ENCODE results near the gene ZNF628.

ZNF628 gene

DNA sequence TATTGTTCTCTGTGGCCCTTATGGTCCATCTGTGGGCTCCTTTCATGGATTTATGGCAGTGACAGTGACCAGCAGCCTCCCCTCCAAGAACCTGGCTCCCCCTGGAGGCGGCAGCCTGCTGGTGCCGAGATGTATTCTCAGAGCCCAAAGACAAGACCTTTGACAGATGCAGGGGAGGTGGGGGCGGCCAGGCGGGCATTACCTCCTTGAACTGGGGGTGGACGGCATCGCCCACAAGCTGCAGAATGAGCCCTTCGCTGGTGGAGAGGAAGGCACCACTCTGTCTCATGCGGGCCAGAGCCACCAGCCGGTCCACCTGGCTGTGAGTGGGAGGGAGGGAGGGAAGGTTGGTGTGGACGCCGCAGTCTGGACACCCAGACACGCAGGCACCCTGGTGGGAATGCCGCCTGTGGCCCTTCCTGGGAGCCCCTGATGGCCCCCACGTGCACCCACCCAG, 21.6 kb upstream of the ZNF628 start:
- no peak overlapping the region for H4K91ac ChIP-seq (ENCODE audit: low read depth, low read length)
- no peak overlapping the region for H2BK5ac ChIP-seq (ENCODE audit: low read depth, low read length, poor library complexity)
- H3K23ac ChIP-seq (ENCODE audit: low read length), result no peak overlapping the region
- no peak overlapping the region for H2BK12ac ChIP-seq (ENCODE audit: low read length)
- WGBS (ENCODE audit: extremely low coverage, insufficient coverage, insufficient read length), result no CpG with 5 or more reads among the region's 14 CpGs
- H3K9ac ChIP-seq (ENCODE audit: low read length), result no peak overlapping the region
- H2BK120ac ChIP-seq (ENCODE audit: insufficient read depth, low read length, poor library complexity), result no peak overlapping the region
- no peak overlapping the region for H3K4ac ChIP-seq (ENCODE audit: low read depth, low read length)
- no peaks in the 10 kb centered on the region for H3K79me2 ChIP-seq (ENCODE audit: control insufficient read depth, insufficient read depth, low read length, poor library complexity)
- H3K79me1 ChIP-seq (ENCODE audit: low read length), result no peaks in the 10 kb centered on the region
- peaks cover 0 to 5% of the 10 kb centered on the region in 2 experiments for H3K36me3 ChIP-seq (ENCODE audit: control insufficient read depth in 1 of 2, insufficient read depth in 2 of 2, low read length in 2 of 2)
- no peak overlapping the region for H3K4me3 ChIP-seq (ENCODE audit: low read depth, low read length)
- H3K18ac ChIP-seq (ENCODE audit: low read length), result no peak overlapping the region
- H3K14ac ChIP-seq (ENCODE audit: low read length), result no peak overlapping the region
- DNase-seq, result peak; percentile 34 to 47
- no peak overlapping the region for H2AK5ac ChIP-seq (ENCODE audit: low read length)
- no peak overlapping the region for H4K8ac ChIP-seq (ENCODE audit: low read depth, low read length)
- peaks cover 4% of the 10 kb centered on the region for H3K9me3 ChIP-seq (ENCODE audit: insufficient read depth, low read depth, low read length)
- H3K4me2 ChIP-seq (ENCODE audit: low read length), result no peak overlapping the region
- no peak overlapping the region for H2AFZ ChIP-seq (ENCODE audit: insufficient read depth, low read length, poor library complexity)
- H3K27me3 ChIP-seq (ENCODE audit: insufficient read depth, low read length), result peaks cover 24% of the 10 kb centered on the region
- peaks cover 0 to 3% of the 10 kb centered on the region in 2 experiments for H3K4me1 ChIP-seq (ENCODE audit: control insufficient read depth in 1 of 2, insufficient read depth in 2 of 2, low read length in 2 of 2)
- no peak overlapping the region for H4K12ac ChIP-seq (ENCODE audit: low read depth, low read length)
- H3K27ac ChIP-seq (ENCODE audit: low read depth, low read length), result no peak overlapping the region

DNA sequence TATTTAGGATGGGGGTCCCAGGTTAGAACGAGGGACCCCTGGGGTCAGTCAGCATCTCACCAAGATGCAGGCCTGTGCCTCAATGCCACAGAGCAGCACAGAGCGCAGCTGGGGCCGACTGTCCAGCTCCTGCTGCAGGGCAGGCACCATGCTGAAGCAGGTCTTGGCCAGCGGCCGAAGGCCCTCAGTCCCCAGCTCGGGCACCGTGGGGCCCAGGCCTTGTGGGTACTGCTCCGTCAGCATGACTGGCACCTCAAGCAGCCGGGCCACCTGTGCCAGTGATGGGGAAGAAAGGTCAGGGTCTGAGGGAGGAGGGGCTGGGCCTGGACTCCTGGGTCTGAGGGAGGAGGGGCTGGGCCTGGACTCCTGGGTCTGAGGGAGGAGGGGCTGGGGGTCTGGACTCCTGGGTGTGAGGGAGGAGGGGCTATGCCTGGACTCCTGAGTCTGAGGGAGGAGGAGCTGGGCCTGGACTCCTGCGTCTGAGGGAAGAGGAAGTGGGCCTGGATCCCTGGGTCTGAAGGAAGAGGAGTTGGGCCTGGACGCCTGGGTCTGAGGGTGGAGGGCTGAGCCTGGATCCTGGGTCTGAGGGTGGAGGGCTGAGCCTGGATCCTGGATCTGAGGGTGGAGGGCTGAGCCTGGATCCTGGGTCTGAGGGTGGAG, 20.7 kb upstream of the ZNF628 start:
- H3K27ac ChIP-seq (ENCODE audit: low read depth, low read length), result no peak overlapping the region
- H3K9ac ChIP-seq (ENCODE audit: low read length), result no peak overlapping the region
- H3K9me3 ChIP-seq (ENCODE audit: insufficient read depth, low read depth, low read length), result peaks cover 4% of the 10 kb centered on the region
- H4K91ac ChIP-seq (ENCODE audit: low read depth, low read length), result no peak overlapping the region
- no peak overlapping the region for H4K8ac ChIP-seq (ENCODE audit: low read depth, low read length)
- no peak overlapping the region for H2BK12ac ChIP-seq (ENCODE audit: low read length)
- peaks cover 18% of the 10 kb centered on the region for H3K27me3 ChIP-seq (ENCODE audit: insufficient read depth, low read length)
- no peak overlapping the region for H3K18ac ChIP-seq (ENCODE audit: low read length)
- H3K79me1 ChIP-seq (ENCODE audit: low read length), result no peaks in the 10 kb centered on the region
- H2AK5ac ChIP-seq (ENCODE audit: low read length), result no peak overlapping the region
- H2BK5ac ChIP-seq (ENCODE audit: low read depth, low read length, poor library complexity), result no peak overlapping the region
- H3K23ac ChIP-seq (ENCODE audit: low read length), result no peak overlapping the region
- no peak overlapping the region for H3K4ac ChIP-seq (ENCODE audit: low read depth, low read length)
- H2AFZ ChIP-seq (ENCODE audit: insufficient read depth, low read length, poor library complexity), result no peak overlapping the region
- no peak overlapping the region for H3K4me3 ChIP-seq (ENCODE audit: low read depth, low read length)
- no peak for DNase-seq
- H3K79me2 ChIP-seq (ENCODE audit: control insufficient read depth, insufficient read depth, low read length, poor library complexity), result no peaks in the 10 kb centered on the region
- no peak overlapping the region for H4K12ac ChIP-seq (ENCODE audit: low read depth, low read length)
- no peak overlapping the region for H3K4me2 ChIP-seq (ENCODE audit: low read length)
- H3K36me3 ChIP-seq (ENCODE audit: control insufficient read depth in 1 of 2, insufficient read depth in 2 of 2, low read length in 2 of 2), result peaks cover 0 to 5% of the 10 kb centered on the region in 2 experiments
- peaks cover 0 to 4% of the 10 kb centered on the region in 2 experiments for H3K4me1 ChIP-seq (ENCODE audit: control insufficient read depth in 1 of 2, insufficient read depth in 2 of 2, low read length in 2 of 2)
- H3K14ac ChIP-seq (ENCODE audit: low read length), result no peak overlapping the region
- H2BK120ac ChIP-seq (ENCODE audit: insufficient read depth, low read length, poor library complexity), result no peak overlapping the region
- WGBS (ENCODE audit: extremely low coverage, insufficient coverage, insufficient read length), result no CpG with 5 or more reads among the region's 11 CpGs

DNA sequence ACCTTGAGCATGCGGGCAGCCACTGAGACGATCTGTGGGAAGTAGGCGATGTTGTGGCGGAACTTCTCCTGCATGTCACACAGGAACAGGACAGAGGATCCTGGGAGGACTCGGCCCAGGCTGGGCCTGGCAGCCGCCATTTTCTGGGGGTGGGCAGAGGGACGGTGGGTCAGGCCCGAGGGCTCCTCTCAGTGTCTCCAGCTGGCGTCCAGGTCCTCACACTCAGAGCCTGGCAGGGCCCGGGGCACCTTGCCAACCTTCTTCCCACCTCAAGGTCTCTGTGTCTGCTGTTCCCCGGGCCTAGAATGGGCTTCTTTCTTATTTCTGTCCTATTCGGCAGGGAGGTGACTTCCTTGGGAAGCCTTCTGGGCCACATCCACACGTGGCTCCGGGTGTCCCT, 20.1 kb upstream of the ZNF628 start:
- no peak overlapping the region for H3K4me2 ChIP-seq (ENCODE audit: low read length)
- H3K4me3 ChIP-seq (ENCODE audit: low read depth, low read length), result no peak overlapping the region
- no CpG with 5 or more reads among the region's 14 CpGs for WGBS (ENCODE audit: extremely low coverage, insufficient coverage, insufficient read length)
- H4K91ac ChIP-seq (ENCODE audit: low read depth, low read length), result no peak overlapping the region
- H2BK120ac ChIP-seq (ENCODE audit: insufficient read depth, low read length, poor library complexity), result no peak overlapping the region
- peaks cover 2% of the 10 kb centered on the region for H3K79me2 ChIP-seq (ENCODE audit: control insufficient read depth, insufficient read depth, low read length, poor library complexity)
- H2BK12ac ChIP-seq (ENCODE audit: low read length), result no peak overlapping the region
- H3K9ac ChIP-seq (ENCODE audit: low read length), result no peak overlapping the region
- no peak overlapping the region for H4K12ac ChIP-seq (ENCODE audit: low read depth, low read length)
- no peak overlapping the region for H3K23ac ChIP-seq (ENCODE audit: low read length)
- no peak overlapping the region for H3K14ac ChIP-seq (ENCODE audit: low read length)
- H2AK5ac ChIP-seq (ENCODE audit: low read length), result no peak overlapping the region
- H2AFZ ChIP-seq (ENCODE audit: insufficient read depth, low read length, poor library complexity), result no peak overlapping the region
- H3K79me1 ChIP-seq (ENCODE audit: low read length), result peaks cover 3% of the 10 kb centered on the region
- H3K4ac ChIP-seq (ENCODE audit: low read depth, low read length), result no peak overlapping the region
- H4K8ac ChIP-seq (ENCODE audit: low read depth, low read length), result no peak overlapping the region
- DNase-seq, result no peak
- no peak overlapping the region for H2BK5ac ChIP-seq (ENCODE audit: low read depth, low read length, poor library complexity)
- H3K36me3 ChIP-seq (ENCODE audit: control insufficient read depth in 1 of 2, insufficient read depth in 2 of 2, low read length in 2 of 2), result peaks cover 0 to 5% of the 10 kb centered on the region in 2 experiments
- peaks cover 4% of the 10 kb centered on the region for H3K9me3 ChIP-seq (ENCODE audit: insufficient read depth, low read depth, low read length)
- peaks cover 13% of the 10 kb centered on the region for H3K27me3 ChIP-seq (ENCODE audit: insufficient read depth, low read length)
- peaks cover 4 to 11% of the 10 kb centered on the region in 2 experiments for H3K4me1 ChIP-seq (ENCODE audit: control insufficient read depth in 1 of 2, insufficient read depth in 2 of 2, low read length in 2 of 2)
- H3K18ac ChIP-seq (ENCODE audit: low read length), result no peak overlapping the region
- H3K27ac ChIP-seq (ENCODE audit: low read depth, low read length), result no peak overlapping the region

DNA sequence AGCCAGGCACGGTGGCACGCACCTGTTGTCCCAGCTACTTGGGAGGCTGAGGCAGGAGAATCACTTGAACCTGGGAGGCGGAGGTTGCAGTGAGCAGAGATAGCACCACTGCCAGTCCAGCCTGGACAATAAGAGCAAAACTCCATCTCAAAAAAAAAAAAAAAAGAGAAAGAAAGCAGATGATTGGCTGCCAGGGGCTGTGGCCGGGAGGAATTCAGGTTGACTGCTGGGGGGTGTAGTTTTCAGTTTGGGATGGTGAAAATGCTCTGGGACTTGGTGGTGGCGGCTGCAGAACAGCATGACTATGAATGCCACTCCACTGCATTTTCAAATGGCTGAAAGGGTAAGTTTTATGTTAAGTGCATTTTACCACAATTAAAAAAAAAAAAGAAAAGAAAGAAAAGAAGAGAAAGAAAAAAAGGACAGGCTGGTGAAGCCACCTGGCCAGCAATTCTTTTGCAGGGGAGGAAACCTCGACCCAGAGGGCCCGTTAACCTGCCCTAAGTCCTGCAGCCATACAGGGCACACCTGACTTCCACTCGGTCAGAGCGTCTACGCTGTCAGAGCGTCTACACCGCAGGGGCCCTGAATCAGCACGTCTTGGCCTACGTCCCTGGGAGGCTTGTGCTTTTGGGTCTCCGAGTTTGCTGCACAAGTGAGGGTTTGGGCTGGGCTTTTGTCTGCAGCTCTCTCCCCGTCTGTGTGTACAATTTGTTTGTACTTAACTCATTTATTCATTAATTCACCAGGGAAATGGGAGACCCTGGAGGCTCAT, 18.5 kb upstream of the ZNF628 start:
- Histone ChIP-seq H3K36me3 (ENCODE audit: control insufficient read depth in 1 of 2, insufficient read depth in 2 of 2, low read length in 2 of 2) (peaks cover 0 to 5% of the 10 kb centered on the region in 2 experiments), H3K9me3 (ENCODE audit: insufficient read depth, low read depth, low read length) (peaks cover 2% of the 10 kb centered on the region), H3K79me2 (ENCODE audit: control insufficient read depth, insufficient read depth, low read length, poor library complexity) (peaks cover 3% of the 10 kb centered on the region), H3K4me2 (ENCODE audit: low read length) (no peak overlapping the region), H3K4me1 (ENCODE audit: control insufficient read depth in 1 of 2, insufficient read depth in 2 of 2, low read length in 2 of 2) (peaks cover 7 to 12% of the 10 kb centered on the region in 2 experiments), H3K27me3 (ENCODE audit: insufficient read depth, low read length) (no peaks in the 10 kb centered on the region), H3K9ac (ENCODE audit: low read length) (no peak overlapping the region), H3K27ac (ENCODE audit: low read depth, low read length) (no peak overlapping the region), H2BK12ac (ENCODE audit: low read length) (no peak overlapping the region), H2BK120ac (ENCODE audit: insufficient read depth, low read length, poor library complexity) (no peak overlapping the region), H2AFZ (ENCODE audit: insufficient read depth, low read length, poor library complexity) (no peak overlapping the region), H3K18ac (ENCODE audit: low read length) (no peak overlapping the region), H3K14ac (ENCODE audit: low read length) (no peak overlapping the region), H2BK5ac (ENCODE audit: low read depth, low read length, poor library complexity) (no peak overlapping the region), H3K23ac (ENCODE audit: low read length) (no peak overlapping the region), H4K8ac (ENCODE audit: low read depth, low read length) (no peak overlapping the region), H4K91ac (ENCODE audit: low read depth, low read length) (no peak overlapping the region), H2AK5ac (ENCODE audit: low read length) (no peak overlapping the region), H4K12ac (ENCODE audit: low read depth, low read length) (no peak overlapping the region), H3K4me3 (ENCODE audit: low read depth, low read length) (no peak overlapping the region), H3K79me1 (ENCODE audit: low read length) (peaks cover 6% of the 10 kb centered on the region), H3K4ac (ENCODE audit: low read depth, low read length) (no peak overlapping the region)
- no CpG with 5 or more reads among the region's 16 CpGs for WGBS (ENCODE audit: extremely low coverage, insufficient coverage, insufficient read length)
- no peak for DNase-seq
